Measurements from ENCODE around the gene CD27.
"Not testable (repeated sequence)": the region's sequence is repeated elsewhere in the genome, so short reads cannot be mapped to it uniquely, and the experiment has no call there.

The CD27 gene

DNA sequence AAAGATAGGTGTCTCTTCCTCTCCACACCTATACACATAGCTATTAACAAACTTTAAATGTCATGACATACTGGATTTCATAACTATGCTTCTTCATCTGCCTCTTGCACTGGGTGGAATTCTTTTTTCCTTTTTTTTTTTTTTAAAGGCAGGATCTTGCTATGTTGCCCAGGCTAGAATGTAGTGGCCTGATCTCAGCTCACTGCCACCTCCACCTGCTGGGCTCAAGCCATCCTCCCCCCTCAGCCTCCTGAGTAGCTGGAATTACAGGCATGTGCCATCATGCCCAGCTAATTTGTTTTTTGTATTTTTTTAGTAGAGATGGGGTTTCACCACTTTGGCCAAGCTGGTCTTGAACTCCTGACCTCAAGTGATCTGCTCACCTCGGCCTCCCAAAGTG lies 43.5 kb downstream of the CD27 start:
- no peak for DNase-seq (ENCODE audit: low read depth)

DNA sequence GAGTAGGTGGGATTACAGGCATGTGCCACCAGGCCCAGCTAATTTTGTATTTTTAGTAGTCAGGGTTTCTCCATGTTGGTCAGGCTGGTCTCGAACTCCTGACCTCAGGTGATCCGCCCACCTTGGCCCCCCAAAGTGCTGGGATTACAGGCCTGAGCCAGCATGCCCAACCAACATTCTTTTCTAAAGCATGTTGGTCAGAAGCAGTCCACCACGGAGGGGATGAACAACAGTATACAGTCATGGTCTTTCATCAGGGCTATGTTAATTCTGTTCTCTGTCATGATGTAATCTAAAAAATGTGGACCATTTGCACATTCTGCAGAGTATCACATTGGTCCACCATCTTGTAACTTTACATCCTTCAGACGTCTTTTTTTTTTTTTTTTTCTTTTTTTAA lies 44.7 kb downstream of the CD27 start:
- no peak for DNase-seq (ENCODE audit: low read depth)

DNA sequence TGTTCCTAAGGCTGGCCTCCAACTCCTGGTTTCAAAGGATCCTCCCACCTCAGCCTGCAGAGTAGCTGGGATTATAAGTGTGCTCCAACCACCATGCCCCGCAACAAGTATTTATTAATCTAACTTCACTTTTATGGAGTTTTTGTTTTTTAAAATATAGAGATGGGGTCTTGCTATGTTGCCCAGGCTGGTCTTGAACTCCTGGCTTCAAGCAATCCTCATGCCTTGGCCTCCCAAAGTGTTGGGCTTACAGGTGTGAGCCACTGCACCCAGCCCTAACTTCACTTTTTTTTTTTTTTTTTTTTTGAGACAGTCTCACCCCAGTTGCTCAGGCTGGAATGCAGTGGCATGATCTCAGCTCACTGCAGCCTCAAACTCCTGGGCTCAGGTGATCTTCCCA lies 45.9 kb downstream of the CD27 start:
- not testable (repeated sequence) for DNase-seq (ENCODE audit: low read depth)

DNA sequence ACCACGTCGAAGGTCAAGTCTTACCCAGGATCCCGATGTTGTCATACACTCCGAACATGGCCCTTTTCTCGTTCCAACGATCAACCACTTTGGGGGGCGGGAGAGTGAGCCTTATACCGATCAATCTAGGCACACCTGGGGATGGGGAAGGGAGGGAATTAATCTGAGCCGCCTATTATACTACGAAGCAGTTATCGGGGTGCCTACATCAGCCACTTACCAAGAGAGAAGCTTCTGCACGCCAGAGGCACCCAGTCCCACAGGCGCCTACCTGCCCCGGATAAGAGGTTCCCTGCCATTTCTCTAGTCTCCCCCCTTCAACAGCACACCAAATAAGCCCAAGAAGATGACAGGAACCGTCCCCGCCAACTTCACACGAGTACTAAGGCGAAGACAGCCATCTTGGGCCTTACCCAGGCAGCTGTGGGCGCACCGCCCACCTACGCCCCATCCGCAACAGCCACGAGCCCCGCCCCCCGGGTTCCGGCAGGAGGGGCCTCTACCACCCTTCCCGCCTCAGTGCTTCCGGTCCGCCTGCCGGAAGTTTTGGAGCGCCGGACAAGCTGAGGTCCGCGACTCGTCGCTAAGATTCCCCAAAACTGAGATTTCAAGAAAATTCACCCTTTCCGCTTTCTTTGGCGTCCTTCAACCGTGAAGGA lies 48.2 kb downstream of the CD27 start, which contains the start of gene MRPL51:
MRPL51 (minus strand) TSS at position 425 of the 659 bp plus-strand sequence; CDS start at position 299, 126 bp downstream.
- peak; percentile 97 for DNase-seq (ENCODE audit: low read depth)

DNA sequence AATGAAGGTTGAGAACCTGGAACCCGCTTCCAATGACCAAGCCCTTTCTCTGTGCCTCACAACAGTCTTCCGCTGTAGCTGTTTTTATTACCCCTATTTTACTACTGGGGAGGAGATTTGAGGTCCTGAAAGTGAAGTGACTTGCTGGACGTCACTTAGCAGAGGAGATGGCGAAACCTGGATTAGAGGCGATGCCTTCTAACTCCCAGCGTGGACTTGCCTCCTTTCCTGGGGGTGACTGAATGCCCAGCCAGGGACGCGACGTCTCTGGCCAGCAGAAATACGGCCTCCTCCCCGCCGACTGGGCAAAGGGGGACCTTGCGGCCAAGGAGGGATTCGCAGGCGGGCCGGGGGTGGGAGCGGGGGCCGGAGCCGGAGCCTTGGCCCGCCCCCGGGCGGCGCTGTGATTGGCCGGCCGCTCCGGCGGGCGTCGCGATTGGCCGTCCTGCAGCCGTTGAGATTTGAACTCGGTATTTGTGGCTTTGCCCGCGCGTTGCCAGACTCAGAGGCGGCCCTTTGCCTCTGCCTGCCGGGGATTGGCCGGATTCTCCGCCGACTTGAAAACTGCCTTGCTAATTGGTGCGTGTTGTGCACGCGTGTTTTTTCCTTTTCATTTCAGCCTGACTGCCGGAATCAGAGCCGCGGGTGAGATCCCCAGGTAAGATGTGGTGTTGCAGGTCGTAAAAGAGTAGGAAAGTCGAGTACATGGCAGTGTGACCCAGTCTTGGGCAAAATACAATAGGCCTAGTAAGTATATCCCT lies 48.9 kb downstream of the CD27 start, which contains the start of gene NCAPD2:
NCAPD2 (plus strand) TSS at position 606 of the 761 bp plus-strand sequence. CDS start 997 bp downstream, outside the sequence.
- DNase-seq (ENCODE audit: low read depth) = peak; percentile 92

DNA sequence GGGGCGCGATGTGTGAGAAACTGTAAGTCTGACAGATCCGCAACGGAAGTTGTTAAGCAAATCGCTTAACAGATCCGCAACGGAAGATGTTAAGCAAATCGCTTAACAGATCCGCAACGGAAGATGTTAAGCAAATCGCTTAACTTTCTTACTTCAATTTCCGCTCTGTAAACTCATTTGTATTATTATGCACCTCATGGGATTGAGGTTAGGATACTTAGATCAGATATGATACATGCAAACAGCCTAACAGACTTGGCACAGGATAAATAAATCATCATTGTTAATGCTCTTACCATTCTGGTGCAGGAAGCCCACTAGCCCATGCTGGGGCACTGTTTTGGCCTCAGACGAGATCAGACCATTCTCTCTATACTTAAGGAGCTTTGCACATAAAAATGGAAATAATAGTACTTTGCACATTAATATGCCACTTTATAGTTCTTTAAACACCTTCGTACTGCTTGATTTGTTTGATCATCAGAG lies 49.5 kb downstream of the CD27 start:
- no peak for DNase-seq (ENCODE audit: low read depth)

DNA sequence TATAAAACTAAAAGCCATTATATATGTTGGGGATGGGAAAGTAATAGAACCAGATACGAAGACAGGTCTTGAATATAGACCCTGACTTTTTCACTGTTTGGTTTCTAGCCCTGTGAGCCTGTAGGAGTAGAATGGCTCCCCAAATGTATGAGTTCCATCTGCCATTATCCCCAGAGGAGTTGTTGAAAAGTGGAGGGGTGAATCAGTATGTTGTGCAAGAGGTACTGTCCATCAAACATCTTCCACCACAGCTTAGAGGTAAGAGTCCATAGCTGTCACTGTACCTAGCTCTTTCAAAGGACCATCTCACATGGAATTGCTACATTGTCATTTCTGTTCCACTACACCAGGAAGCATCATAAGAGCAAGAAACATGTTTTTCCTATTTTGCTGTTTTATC lies 50.2 kb downstream of the CD27 start:
- DNase-seq (ENCODE audit: low read depth) = no peak

DNA sequence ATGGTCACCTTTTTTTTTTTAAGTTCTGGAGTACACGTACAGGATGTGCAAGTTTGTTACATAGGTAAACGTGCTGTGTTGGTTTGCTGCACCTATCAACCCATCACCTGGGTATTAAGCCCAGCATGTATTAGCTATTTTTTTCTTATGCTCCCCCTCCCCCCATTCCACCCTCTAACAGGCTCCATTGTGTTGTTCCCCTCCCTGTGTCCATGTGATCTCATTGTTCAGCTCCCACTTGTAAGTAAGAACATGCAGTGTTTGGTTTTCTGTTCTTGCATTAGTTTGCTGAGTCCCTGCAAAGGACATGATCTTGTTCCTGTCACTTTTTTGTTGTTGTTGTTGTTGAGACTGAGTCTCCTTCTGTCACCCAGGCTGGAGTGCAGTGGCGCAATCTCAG lies 52.5 kb downstream of the CD27 start:
- DNase-seq (ENCODE audit: low read depth) = not testable (repeated sequence)

DNA sequence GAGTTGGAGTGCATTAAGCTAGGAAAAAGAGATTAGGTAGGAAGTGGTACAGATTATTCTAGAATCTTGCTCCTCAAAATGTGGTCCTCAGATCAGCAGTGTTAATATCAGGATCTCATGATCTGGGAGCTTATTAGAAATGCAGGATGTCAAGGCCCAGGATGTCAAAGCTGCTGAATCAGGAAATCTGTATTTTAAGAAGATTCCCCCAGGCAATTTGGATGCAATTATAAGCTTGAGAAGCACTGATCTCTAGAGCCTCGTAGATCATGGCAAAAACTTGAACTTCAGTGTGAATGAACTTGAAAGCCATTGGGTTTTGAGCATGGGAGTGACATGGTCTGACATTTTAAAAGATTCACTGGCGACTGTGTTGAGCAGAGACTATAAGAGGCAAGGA lies 55.7 kb downstream of the CD27 start:
- DNase-seq (ENCODE audit: low read depth) = no peak
